PC-9 (cell line): ENCODE measurements around the gene PRDM15. TPM values are rescaled to one million over a fixed set of nuclear protein-coding genes. Genes with fewer than 3 reads are reported as not detected.

Experiments used
- BruUV-seq: library from RNA; stranded (reverse); fragments of 400-500 nt; replicated peaks from 2 replicates; lab custom pipeline; 2021; lab: Mats Ljungman, UMichigan
- CTCF ChIA-PET: fragments of 300-600 bp; sonication (Branson Sonifier 250); formaldehyde crosslinking; loops from one replicate; lab custom pipeline; 2022; ENCODE audit warnings: antibody characterized with exemption; lab: Charles Lee
- POLR2A ChIA-PET: fragments of 300-600 bp; sonication (Branson Sonifier 250); formaldehyde crosslinking; loops from one replicate; lab custom pipeline; 2022; ENCODE audit warnings: antibody characterized with exemption; ENCODE audit not compliant: unreplicated experiment; lab: Charles Lee
- DNase-seq, 2 experiments: peaks; one replicate each; pipeline versions ENCODE4 v3.0.0 to v3.0.0-alpha.2; 2015 to 2022; ENCODE audit warnings: mixed read lengths in 1 of 2
- H2AFZ ChIP-seq: fragments of 200-600 bp; sonication (generic); 2 replicates; pipeline ENCODE4 v1.8.1; 2017; ENCODE audit warnings: antibody characterized with exemption
- H3F3A ChIP-seq: fragments of 200-600 bp; sonication (generic); 2 replicates; pipeline ENCODE4 v1.8.1; 2017; ENCODE audit warnings: antibody characterized with exemption, mild to moderate bottlenecking, low read depth; ENCODE audit not compliant: insufficient read depth
- H3K27ac ChIP-seq: fragments of 200-600 bp; sonication (generic); 2 replicates; pipeline ENCODE4 v1.6.1; 2016; ENCODE audit warnings: mixed run types
- H3K27me3 ChIP-seq: fragments of 200-600 bp; sonication (generic); 2 replicates; pipeline ENCODE4 v1.6.1; 2016; ENCODE audit warnings: low read depth, mixed run types; ENCODE audit not compliant: insufficient read depth
- H3K36me3 ChIP-seq: fragments of 200-600 bp; sonication (generic); 2 replicates; pipeline ENCODE4 v1.6.1; 2016; ENCODE audit warnings: low read depth, mixed run types
- H3K4me1 ChIP-seq: fragments of 200-600 bp; sonication (generic); replicated peaks from 2 replicates; pipeline ENCODE4 v1.6.1; 2016; ENCODE audit warnings: mixed run types; ENCODE audit not compliant: insufficient read depth
- H3K4me2 ChIP-seq: fragments of 200-600 bp; sonication (generic); 2 replicates; pipeline ENCODE4 v1.6.1; 2017; ENCODE audit warnings: mixed run types
- H3K4me3 ChIP-seq: fragments of 200-600 bp; sonication (generic); 2 replicates; pipeline ENCODE4 v1.6.1; 2016; ENCODE audit warnings: mixed run types
- H3K79me2 ChIP-seq: fragments of 200-600 bp; sonication (generic); 2 replicates; pipeline ENCODE4 v1.6.1; 2017; ENCODE audit warnings: low read depth, mixed run types
- H3K9me2 ChIP-seq: fragments of 200-600 bp; sonication (generic); 2 replicates; pipeline ENCODE4 v1.8.1; 2017; ENCODE audit warnings: mild to moderate bottlenecking; ENCODE audit not compliant: insufficient read depth
- H3K9me3 ChIP-seq: fragments of 200-600 bp; sonication (generic); 2 replicates; pipeline ENCODE4 v1.8.1; 2016; ENCODE audit warnings: low read depth; ENCODE audit not compliant: insufficient read depth
- H4K20me1 ChIP-seq: fragments of 200-600 bp; sonication (generic); 2 replicates; pipeline ENCODE4 v1.8.1; 2017; ENCODE audit not compliant: insufficient read depth
- CTCF ChIP-seq: fragments of 200-600 bp; sonication (generic); conservative IDR thresholded peaks from 2 replicates; pipeline ENCODE4 v1.6.1; 2017; ENCODE audit warnings: mixed run types, antibody characterized with exemption, mild to moderate bottlenecking, moderate library complexity
- EZH2 ChIP-seq: fragments of 200-600 bp; sonication (generic); IDR thresholded peaks from 2 replicates; pipeline ENCODE4 v1.8.0; 2017; ENCODE audit warnings: antibody characterized with exemption, low read depth
- intact Hi-C: fragments of 100-400 bp; cut with micrococcal nuclease; formaldehyde crosslinking; loops from one replicate; pipeline ENCODE4 v1.10.0; 2022; ENCODE audit not compliant: unreplicated experiment
- total RNA-seq: library from RNA; stranded (reverse); gene quantifications from 2 replicates; pipeline ENCODE4 v1.2.3, GENCODE V29; 2021

The PRDM15 gene
- total RNA-seq, 1 experiment from 2014 or later = 8.8 TPM

GRCh38 chr21:41830764-41831452 lies 48.2 kb downstream of the PRDM15 start:
- Histone ChIP-seq H3K79me2 (no peaks in the 10 kb centered on the region), H3K4me1 (no peaks in the 10 kb centered on the region), H3K9me3 (no peaks in the 10 kb centered on the region), H2AFZ (no peak overlapping the region), H3K4me3 (no peak overlapping the region), H3K36me3 (no peaks in the 10 kb centered on the region), H3K4me2 (no peak overlapping the region), H3K27me3 (no peaks in the 10 kb centered on the region), H3K9me2 (no peaks in the 10 kb centered on the region), H3F3A (peaks cover 8% of the 10 kb centered on the region; the same call in 1 of the 2 replicates), H3K27ac (no peak overlapping the region), H4K20me1 (no peaks in the 10 kb centered on the region)
- BruUV-seq = no TSS peak
- TF ChIP-seq CTCF (no peak), EZH2 (no peak)
- intact Hi-C loops = no loop called here
- CTCF ChIA-PET = no interaction called here
- DNase-seq = no peak
- POLR2A ChIA-PET = no interaction called here

GRCh38 chr21:41830145-41830707 lies 48.9 kb downstream of the PRDM15 start:
- POLR2A ChIA-PET = no interaction called here
- BruUV-seq = no TSS peak
- CTCF ChIA-PET = no interaction called here

GRCh38 chr21:41828884-41829360 lies 50.2 kb downstream of the PRDM15 start:
- Histone ChIP-seq H3K9me3 (no peaks in the 10 kb centered on the region), H3K27ac (no peak overlapping the region), H3K27me3 (no peaks in the 10 kb centered on the region), H4K20me1 (no peaks in the 10 kb centered on the region), H3K4me2 (no peak overlapping the region), H3K9me2 (no peaks in the 10 kb centered on the region), H3F3A (peaks cover 8% of the 10 kb centered on the region; the same call in 1 of the 2 replicates), H3K4me1 (no peaks in the 10 kb centered on the region), H3K36me3 (no peaks in the 10 kb centered on the region), H3K4me3 (no peak overlapping the region), H3K79me2 (no peaks in the 10 kb centered on the region), H2AFZ (no peak overlapping the region)
- CTCF ChIA-PET = no interaction called here
- no TSS peak for BruUV-seq
- intact Hi-C loops = no loop called here
- POLR2A ChIA-PET = no interaction called here
- no peak for DNase-seq
- TF ChIP-seq EZH2 = no peak
- no peak for TF ChIP-seq CTCF

More at GRCh38 chr21:41830145-41830707, 48.9 kb downstream of the PRDM15 start:
- Histone ChIP-seq H3K79me2 (no peaks in the 10 kb centered on the region), H3K4me2 (no peak overlapping the region), H2AFZ (no peak overlapping the region), H3K4me1 (no peaks in the 10 kb centered on the region), H4K20me1 (no peaks in the 10 kb centered on the region), H3F3A (peaks cover 8% of the 10 kb centered on the region; the same call in 1 of the 2 replicates), H3K27me3 (no peaks in the 10 kb centered on the region), H3K9me3 (no peaks in the 10 kb centered on the region), H3K27ac (no peak overlapping the region), H3K9me2 (no peaks in the 10 kb centered on the region), H3K36me3 (no peaks in the 10 kb centered on the region), H3K4me3 (no peak overlapping the region)
- TF ChIP-seq EZH2 = no peak
- TF ChIP-seq CTCF = no peak
- DNase-seq = no peak
- intact Hi-C loops = no loop called here
